Gastroesophageal sphincter (tissue), 3 donors: ENCODE measurements around the gene ZSWIM5.

Experiments
- CTCF ChIP-seq, 4 experiments: fragments of 200-600 bp in 2 of 4; fragments of 450-650 bp in 2 of 4; sonication (generic) in 1 of 4; IDR thresholded peaks; one replicate each; pipeline ENCODE4 v1.5.1; 2017 to 2019; ENCODE audit warnings: antibody characterized with exemption in 4 of 4, mild to moderate bottlenecking in 2 of 4, moderate library complexity in 2 of 4
- EP300 ChIP-seq: sonication (generic); formaldehyde crosslinking; IDR thresholded peaks from one replicate; pipeline ENCODE4 v1.6.1; 2017; ENCODE audit warnings: antibody characterized with exemption, mild to moderate bottlenecking
- POLR2A ChIP-seq, 2 donors: fragments of 450-650 bp; IDR thresholded peaks; one replicate each; pipeline ENCODE4 v1.6.1; 2017; ENCODE audit warnings: antibody characterized with exemption in 2 of 2, mild to moderate bottlenecking in 2 of 2, moderate library complexity in 1 of 2
- POLR2AphosphoS5 ChIP-seq: sonication (generic); formaldehyde crosslinking; IDR thresholded peaks from one replicate; pipeline ENCODE4 v1.6.1; 2017; ENCODE audit warnings: antibody characterized with exemption

DNA sequence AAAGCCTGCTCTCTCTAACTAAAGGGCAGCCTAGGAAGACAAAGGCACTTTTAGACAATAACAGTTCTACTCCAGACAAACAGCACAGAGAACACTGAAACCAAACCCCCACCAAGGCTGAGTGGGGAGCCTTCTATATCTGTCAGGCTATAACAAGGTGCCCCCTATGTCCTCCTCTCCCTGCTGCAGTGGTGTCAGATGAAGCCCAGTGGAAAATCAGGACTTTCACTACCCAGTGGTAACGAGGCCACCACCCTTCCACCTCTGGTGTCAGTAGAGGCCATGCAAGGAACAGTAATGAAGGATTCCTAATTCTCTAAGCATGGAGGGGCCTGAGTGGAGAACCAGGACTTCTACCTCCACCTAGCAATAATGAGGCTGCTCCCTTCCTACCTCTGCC, 83.7 kb downstream of the ZSWIM5 start:
- no peak for TF ChIP-seq POLR2AphosphoS5
- TF ChIP-seq POLR2A (IDR thresholded peaks at IDR 0.05) = no peak
- no peak for TF ChIP-seq CTCF (IDR thresholded peaks at IDR 0.05)
- no peak for TF ChIP-seq EP300
